ENCODE data around the gene MAD1L1.

DNA sequence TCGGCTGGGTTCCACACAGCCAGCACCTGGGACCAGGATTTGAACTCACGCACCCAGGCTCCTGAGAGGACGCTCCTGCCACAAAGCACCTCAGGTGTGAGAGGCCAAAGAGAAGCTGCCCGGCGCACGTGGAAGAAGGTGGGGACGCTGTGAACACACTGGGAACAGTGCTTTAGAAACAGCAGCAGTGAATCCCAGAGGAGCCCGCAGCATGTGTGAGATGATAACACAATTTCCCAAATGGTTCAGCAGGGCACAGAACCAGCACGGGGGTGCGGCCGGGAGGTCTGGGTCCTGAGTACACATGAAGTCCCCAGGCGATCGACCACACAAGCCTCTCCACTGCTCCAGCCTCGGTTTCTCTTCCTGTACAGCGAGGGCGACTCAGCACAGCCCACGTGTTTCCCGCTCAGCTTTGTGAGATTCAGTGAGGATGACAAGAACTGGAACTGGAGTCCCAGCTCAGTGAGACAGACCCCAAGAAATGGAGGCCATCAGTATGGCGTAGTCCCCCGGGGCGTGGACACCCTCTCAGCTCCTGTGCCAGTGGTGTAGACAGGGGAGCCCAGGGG is 188.3 kb downstream of the MAD1L1 start:
- TF ChIP-seq, protein P1, sequence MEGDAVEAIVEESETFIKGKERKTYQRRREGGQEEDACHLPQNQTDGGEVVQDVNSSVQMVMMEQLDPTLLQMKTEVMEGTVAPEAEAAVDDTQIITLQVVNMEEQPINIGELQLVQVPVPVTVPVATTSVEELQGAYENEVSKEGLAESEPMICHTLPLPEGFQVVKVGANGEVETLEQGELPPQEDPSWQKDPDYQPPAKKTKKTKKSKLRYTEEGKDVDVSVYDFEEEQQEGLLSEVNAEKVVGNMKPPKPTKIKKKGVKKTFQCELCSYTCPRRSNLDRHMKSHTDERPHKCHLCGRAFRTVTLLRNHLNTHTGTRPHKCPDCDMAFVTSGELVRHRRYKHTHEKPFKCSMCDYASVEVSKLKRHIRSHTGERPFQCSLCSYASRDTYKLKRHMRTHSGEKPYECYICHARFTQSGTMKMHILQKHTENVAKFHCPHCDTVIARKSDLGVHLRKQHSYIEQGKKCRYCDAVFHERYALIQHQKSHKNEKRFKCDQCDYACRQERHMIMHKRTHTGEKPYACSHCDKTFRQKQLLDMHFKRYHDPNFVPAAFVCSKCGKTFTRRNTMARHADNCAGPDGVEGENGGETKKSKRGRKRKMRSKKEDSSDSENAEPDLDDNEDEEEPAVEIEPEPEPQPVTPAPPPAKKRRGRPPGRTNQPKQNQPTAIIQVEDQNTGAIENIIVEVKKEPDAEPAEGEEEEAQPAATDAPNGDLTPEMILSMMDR (IDR thresholded peaks at IDR 0.05; ENCODE audit: low read depth, low read length, missing input control) = no peak
- TF ChIP-seq RXRA (IDR thresholded peaks at IDR 0.05) (no peak), JUND (IDR thresholded peaks at IDR 0.05) (no peak), SP1 (IDR thresholded peaks at IDR 0.05) (no peak), EGR1 (IDR thresholded peaks at IDR 0.05; ENCODE audit: low read depth in 2 of 2) (no peak), YY1 (IDR thresholded peaks at IDR 0.05) (no peak), TAF1 (conservative IDR thresholded peaks at IDR 0.05) (no peak)
- TF ChIP-seq, protein P2, sequence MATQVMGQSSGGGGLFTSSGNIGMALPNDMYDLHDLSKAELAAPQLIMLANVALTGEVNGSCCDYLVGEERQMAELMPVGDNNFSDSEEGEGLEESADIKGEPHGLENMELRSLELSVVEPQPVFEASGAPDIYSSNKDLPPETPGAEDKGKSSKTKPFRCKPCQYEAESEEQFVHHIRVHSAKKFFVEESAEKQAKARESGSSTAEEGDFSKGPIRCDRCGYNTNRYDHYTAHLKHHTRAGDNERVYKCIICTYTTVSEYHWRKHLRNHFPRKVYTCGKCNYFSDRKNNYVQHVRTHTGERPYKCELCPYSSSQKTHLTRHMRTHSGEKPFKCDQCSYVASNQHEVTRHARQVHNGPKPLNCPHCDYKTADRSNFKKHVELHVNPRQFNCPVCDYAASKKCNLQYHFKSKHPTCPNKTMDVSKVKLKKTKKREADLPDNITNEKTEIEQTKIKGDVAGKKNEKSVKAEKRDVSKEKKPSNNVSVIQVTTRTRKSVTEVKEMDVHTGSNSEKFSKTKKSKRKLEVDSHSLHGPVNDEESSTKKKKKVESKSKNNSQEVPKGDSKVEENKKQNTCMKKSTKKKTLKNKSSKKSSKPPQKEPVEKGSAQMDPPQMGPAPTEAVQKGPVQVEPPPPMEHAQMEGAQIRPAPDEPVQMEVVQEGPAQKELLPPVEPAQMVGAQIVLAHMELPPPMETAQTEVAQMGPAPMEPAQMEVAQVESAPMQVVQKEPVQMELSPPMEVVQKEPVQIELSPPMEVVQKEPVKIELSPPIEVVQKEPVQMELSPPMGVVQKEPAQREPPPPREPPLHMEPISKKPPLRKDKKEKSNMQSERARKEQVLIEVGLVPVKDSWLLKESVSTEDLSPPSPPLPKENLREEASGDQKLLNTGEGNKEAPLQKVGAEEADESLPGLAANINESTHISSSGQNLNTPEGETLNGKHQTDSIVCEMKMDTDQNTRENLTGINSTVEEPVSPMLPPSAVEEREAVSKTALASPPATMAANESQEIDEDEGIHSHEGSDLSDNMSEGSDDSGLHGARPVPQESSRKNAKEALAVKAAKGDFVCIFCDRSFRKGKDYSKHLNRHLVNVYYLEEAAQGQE (IDR thresholded peaks at IDR 0.05) = no peak
- TF ChIP-seq, protein P3, sequence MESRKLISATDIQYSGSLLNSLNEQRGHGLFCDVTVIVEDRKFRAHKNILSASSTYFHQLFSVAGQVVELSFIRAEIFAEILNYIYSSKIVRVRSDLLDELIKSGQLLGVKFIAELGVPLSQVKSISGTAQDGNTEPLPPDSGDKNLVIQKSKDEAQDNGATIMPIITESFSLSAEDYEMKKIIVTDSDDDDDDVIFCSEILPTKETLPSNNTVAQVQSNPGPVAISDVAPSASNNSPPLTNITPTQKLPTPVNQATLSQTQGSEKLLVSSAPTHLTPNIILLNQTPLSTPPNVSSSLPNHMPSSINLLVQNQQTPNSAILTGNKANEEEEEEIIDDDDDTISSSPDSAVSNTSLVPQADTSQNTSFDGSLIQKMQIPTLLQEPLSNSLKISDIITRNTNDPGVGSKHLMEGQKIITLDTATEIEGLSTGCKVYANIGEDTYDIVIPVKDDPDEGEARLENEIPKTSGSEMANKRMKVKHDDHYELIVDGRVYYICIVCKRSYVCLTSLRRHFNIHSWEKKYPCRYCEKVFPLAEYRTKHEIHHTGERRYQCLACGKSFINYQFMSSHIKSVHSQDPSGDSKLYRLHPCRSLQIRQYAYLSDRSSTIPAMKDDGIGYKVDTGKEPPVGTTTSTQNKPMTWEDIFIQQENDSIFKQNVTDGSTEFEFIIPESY (IDR thresholded peaks at IDR 0.05) = no peak
- TF ChIP-seq, protein P4, sequence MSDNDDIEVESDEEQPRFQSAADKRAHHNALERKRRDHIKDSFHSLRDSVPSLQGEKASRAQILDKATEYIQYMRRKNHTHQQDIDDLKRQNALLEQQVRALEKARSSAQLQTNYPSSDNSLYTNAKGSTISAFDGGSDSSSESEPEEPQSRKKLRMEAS (IDR thresholded peaks at IDR 0.05) = no peak
